Activated naive CD4-positive, alpha-beta T cell treated with anti-CD3 and anti-CD28 coated beads, Interleukin-2, amount 50 U/mL, for 16 hours (primary cell): ENCODE results near the gene PRKG2.

Experiments
- DNase-seq: peaks from one replicate; pipeline ENCODE4 v3.0.0-alpha.2; 2020

The PRKG2 gene

DNA sequence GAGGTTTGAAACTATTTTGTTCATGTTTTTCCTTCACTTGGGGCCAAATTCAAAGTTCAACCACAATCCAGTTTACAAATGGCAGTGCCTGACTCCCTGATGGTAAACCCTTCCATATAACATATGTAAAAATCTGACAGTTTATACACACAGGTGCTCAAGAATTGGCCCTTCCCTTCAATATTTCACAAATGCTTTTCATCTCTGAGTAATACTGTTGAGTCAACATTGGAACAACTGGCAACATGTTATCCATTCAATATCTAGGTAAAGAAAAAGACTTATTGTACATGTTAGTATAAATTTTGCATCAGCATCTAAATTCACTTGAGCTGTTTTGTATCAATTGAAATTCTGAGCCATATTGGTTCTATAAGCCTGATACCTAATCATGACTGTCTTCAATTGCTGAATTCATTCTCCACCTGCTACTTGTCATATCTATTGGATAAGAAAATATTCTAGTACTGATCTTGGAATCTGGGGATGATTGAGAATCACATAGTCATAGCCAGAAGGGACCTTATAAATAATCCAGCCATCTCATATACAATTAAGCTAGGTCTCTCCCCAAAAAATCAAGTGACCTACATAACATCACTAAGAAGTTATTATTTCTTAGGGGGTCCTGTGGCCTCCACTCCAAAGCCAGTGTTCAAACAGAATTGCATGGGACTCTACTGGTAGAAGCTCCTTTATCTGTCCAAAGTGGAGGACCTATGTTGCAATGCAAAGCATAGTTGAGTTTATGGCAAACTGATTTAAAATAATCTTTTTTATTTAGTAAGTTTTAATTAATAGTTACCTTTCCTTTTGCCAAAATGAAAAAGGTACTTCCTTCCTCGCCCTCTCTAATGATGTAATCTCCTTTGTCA, 61.9 kb downstream of the PRKG2 start:
- DNase-seq: no peak

DNA sequence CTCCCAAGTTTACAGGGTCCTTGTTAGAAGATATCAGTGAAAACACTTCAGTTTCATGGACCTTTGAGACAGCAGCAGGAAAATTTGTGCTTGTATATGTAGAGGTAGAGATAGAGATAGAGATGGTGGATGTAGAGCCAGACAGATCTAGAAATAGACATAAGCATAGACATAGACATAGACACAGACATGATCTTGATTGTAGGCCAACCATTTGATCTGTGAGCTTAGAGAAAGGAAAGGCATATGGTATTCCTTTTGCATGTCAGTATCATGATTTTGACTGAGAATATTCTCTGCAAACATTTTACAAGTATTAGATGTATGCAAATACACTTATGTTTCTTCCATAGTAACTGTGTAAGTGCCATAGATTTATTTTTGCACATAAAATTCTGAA, 65.0 kb downstream of the PRKG2 start:
- DNase-seq: no peak

DNA sequence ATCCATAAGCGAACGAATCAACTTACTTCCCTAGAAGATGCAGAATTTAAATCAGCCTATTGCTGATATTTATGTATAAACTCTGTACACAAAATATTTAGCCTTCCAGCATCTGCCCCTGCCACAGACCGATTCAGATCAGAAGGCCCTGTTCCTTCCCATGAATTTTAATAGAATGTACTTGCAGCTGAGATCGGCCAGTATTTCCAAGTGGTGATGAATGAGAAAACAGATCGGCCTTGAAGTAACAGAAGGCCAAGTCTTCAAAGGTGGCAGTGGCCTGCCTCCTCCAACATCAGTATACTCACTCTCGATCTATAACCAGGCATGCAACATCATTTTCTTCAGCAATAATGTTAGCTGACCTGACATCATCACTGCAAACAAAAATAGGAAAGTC, 66.4 kb downstream of the PRKG2 start:
- DNase-seq: no peak

DNA sequence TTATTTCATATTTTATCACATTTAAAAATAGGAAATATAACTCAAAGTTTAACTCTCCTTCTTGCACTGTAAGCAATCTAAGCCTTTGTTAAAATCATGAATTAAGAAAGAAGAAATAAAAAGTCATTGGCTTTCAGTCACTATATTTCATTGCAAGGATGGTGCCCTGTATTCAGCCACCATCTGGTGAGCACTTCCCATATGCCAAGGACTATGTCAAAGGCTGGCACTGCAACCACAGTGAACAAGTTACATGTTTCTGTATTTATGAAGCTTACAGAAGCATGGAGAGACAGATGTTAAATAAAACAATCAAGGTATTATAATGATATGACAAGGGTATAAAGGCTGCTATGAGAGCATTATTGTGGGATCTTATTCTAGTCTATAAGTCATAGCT, 68.6 kb downstream of the PRKG2 start:
- DNase-seq: no peak

DNA sequence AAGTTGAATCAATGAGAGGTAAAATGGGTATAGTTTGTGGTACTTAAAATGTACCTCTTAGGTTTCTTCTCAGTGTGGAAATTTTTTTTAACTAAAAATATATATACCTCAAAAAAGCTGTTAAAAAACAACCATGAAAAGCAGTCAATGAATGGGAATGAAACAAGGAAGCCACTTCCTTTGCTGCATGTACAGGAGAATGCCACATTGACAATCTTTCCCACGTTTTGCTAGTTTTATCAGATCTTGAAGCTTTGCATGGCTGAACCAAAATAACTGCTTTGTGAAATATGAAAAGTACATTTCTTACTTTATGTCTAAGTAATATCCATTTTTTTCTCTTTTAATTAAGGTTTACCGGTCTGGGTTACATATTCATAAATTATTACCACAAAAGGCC, 71.8 kb downstream of the PRKG2 start:
- DNase-seq: no peak

DNA sequence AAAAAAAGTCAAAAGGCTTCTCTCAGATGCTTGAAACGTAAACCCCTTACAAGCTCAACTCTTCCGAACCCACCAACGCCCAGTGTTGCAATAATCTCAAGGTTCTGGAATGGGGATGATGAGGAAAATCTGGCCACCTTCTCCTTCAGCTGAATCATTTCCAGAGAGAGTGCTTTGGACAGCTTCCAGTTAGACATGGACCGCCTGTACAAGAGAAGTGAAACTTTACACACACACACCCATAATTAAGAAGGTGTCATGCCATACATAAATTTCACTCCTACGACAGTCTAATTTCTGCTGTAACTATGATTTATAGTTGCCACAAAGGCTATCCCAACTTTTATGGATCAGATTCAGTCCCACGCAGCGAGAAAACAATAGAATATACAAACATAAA, 72.3 kb downstream of the PRKG2 start:
- no peak for DNase-seq

DNA sequence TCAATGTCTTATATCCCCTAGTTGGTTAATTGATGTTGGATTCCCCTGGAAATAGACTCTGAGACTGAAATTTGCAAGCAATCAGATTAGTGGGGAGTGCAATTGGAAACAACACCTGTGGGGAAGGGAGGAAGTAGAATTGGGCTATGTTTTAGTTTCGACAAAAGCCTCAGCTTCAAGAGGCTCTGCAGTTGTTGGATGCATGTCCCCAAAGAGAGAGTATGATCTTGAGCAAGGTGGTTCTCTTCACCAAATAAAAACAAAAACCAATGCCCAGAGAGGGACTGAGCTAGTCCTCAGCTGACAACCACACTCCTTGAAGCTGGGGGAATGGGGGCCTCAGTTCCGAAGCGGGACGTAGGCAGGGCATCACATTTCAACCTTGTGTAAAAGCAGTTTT, 77.1 kb downstream of the PRKG2 start:
- no peak for DNase-seq

DNA sequence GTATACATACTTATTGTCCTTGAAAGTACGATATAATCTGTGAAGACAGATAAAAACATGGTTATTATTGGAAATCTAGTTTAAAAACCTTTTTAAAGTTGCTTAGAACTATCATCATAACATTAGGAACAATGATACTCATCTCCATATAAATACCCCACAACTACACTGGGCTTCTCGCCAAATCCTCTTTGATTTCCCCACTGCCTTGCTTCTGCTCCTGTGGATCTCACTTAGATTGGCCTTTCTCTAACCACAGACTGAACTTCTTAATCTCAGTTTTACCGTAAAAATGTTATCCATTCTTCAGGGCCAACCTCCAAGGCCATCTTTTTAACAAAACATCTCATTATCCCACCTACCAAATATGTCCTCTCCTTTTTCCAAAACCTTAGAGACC, 77.6 kb downstream of the PRKG2 start:
- no peak for DNase-seq

DNA sequence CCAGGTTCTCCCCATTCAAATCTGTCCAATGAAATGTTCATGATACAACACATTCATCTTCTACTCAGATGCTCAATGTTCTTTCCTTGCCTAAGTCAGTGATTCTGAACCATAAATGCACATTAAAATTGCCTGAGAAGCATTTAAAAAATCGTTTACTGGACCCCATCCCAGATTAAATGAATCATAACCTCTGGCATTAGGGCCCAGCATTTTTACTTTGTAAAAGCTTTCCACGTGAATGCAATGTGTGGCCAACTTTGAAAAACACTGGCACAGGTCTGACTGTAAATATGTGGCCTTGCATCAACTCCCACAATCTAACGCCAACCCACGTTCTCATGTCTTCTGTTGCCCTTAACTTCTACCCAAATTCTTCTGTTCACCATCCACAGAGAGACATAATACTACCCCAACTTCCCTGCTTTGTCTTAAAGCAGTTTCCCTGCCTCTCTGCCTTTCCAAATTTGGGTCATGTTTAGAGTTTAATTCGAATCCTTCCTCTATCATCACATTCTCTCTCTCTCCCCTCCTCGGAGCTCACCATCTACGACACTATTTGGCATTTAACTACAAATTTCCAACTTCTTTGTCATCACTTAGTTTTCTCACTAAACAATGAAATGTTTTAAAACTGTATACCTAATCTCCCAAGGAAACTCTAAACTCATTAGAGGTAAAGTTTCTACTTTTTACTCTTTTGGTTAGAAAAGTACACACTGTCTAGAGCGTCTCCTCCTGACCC, 78.7 kb downstream of the PRKG2 start:
- DNase-seq: no peak

DNA sequence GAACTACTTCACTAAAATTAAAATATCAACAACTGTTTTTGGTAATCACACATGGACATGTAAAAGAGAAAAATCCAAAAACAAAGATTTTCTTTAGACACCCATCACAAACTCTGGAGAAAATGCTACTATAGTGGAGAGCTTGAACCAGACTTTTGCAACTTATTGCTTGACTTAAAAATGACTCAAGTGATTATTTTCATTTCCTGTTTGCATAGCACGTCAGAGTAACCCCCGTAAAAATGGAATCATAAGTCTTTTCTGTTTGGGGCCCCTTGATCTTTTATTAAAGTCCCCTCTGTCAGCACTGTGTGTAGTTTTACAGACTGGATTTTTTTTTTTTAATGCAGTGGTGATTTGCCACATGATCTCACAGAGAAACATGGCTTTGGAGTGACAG, 79.5 kb downstream of the PRKG2 start:
- DNase-seq: no peak

DNA sequence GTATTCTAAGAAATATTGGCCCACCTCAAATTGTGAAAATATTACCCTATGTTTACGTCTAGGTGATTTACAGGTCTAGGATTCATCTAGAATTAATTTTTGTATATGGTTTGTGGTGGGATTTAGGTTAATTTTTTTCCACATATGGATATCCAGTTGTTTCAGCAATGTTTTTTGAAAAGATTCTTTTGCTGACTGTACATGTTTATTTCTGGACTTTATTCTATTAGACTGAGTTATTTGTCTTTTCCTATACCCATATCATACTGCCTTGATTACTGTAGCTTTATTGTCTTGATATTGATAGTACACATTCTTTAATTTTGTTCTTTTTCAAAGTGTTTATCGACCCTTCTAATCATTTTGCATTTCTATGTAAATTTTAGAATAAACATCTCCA, 83.5 kb downstream of the PRKG2 start:
- DNase-seq: no peak

DNA sequence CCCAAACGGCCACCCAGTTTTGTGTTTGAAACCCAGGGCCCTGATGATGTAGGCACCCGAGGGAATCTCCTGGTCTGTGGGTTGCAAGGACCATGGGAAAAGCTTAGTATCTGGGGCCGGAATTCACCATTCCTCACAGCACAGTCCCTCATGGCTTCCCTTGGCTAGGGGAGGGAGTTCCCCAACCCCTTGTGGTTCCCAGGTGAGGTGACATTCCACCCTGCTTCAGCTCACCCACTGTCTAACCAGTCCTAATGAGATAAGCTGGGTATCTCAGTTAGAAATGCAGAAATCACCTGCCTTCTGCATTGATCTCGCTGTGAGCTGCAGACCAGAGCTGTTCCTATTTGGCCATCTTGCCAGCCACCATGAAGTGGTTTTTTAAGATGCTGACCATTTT, 84.0 kb downstream of the PRKG2 start:
- no peak for DNase-seq

DNA sequence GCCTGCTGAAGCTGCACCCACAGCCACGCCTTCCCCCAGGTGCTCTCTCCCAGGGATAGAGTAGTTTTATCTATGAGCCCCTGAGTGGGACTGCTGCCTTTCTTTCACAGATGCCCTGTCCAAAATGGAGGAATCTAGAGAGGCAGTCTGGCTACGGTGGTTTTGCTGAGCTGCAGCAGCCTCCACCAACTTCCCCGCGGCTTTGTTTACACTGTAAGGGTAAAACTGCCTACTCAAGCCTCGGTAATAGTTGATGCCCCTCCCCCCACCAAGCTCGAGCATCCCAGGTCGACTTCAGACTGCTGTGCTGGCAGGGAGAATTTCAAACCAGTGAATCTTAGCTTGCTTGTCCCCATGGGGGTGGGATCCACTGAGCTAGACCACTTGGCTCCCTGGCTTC, 84.5 kb downstream of the PRKG2 start:
- DNase-seq: no peak

DNA sequence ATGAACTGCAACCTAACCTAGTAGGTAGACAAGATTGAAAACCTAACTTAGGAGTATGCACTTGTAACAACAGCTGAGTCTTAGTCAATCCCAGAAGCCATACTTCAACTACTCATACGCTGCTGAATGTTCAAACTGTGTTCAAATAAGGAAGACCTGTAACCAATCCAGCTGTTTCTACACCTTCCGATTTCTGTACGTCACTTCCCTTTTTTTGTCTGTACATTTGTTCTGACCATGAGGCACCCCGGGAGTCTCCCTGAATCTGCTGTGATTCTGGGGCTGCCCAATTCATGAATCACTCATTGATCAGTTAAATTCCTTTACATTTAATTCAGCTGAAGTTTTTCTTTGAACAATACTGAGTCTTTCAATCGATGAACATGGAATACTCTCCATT, 95.0 kb downstream of the PRKG2 start:
- DNase-seq: no peak

DNA sequence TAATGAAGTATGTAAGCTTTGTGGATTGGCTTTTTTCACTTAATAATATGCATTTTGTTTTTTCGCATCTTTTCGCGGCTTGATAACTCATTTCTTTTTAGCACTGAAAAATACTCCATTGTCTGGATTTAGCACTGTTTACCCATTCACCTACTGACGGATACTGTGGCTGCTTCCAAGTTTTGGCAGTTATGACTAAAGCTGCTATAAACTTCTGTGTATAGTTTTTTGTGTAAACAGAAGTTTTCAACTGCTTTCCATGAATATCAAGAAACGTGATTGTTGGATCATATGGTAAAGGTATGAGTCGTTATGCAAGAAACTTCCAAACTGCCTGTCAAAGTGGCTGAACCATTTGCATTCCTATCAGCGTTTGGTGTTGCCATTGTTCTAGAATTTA, 96.9 kb downstream of the PRKG2 start:
- no peak for DNase-seq

DNA sequence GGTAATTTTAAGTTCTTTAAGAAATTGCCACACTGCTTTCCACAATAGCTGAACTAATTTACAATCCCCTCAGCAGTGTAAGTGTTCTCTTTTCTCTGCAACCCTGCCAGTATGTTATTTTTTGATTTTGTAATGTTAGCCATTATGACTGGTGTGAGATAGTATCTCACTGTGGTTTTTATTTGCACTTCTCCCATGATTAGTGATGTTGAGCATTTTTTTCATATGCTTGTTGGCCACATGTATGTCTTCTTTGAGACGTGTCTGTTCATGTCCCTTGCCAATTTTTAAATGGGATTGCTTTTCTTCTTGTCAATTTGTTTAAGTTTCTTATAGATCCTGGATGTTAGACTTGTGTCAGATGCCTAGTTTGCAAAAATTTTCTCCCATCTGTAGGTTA, 98.5 kb downstream of the PRKG2 start:
- no peak for DNase-seq

DNA sequence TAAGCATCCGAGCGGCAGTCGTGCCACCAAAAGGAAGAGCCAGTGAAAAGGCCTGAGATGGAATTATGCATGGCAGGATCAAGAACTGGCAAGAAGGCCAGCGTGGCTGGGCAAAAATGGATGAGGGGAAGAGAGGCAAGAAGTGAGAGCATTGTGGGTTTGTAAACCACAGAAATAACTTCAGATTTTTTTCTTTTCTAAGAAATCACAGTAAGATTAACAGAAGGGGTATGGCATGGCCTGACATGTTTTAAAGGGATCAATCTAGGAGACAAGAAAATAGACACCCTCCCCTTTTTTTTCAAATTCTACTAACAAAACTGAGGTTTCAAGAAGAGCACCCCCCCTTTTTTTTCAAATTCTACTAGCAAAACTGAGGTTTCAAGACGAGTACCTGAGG, 102.0 kb downstream of the PRKG2 start:
- DNase-seq: no peak

DNA sequence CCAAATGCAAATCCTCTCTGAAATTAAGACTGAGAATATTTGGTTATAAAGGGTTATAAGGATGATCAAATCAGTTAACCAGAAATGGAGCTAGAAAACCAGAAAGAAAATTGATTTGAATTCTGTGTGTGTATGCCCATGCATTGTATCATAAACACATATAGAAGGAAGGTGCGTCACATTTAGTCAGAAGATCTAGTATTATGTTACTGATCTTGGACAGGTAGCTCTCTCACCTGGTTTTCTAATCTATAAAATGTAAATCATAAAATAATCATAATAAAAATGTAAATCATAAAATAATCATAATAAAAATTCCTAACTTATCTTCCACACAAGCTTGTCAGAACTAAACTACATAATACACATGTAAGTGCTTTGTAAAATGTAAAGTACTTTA, 105.7 kb downstream of the PRKG2 start:
- no peak for DNase-seq

DNA sequence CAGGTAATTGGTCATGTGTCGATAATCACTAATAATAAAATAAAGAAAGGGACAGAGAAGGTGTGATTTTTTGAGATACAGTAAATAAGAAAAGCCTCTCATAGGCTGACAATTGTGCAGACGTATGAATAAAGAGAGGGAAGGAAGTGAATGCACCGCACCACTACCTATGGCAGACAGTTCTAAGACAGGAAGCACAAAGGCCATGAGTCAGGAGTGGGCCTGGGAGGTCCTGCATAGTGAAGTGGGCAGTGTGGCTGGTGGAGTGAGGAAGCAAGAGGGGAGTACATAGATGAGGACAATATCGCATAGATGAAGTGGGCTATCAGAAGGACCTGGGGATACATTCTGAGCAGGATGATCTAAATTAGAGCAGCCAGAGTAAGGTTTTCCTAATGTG, 108.9 kb downstream of the PRKG2 start:
- DNase-seq: no peak

DNA sequence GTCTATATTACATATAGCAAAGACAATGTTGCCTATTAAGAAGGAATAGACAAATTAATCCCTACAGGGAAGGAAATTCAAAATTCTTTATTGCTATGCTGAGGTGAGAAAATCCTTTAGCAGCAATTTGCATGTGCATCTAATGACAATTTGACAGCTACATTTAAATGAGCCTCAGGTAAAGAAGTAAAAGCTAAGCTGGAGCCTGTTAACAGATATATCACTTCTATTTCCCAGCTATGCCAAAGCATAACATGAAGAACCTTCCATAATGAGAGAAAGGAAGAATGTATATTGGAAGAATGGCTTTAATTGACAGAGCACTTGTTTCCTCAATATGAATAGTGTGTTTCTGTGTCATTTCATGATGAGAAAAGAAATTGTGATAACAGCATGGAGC, 112.9 kb downstream of the PRKG2 start:
- no peak for DNase-seq

DNA sequence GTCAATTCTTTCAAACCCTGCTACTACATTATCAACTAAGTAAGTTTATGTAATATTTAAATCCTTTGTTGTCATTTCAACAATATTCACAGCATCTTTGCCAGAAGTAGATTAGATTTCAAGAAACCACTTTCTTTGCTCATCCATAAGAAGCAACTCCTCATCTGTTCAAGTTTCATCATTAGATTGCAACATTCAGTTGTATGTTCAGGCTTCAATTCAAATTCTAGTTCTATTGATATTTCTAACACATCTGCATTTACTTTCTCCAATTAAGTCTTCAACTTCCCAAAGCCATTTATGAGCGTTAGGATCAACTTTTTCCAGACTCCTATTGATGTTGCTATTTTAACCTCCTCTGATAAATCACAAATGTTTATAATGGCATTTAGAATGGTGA, 118.5 kb downstream of the PRKG2 start:
- DNase-seq: no peak

DNA sequence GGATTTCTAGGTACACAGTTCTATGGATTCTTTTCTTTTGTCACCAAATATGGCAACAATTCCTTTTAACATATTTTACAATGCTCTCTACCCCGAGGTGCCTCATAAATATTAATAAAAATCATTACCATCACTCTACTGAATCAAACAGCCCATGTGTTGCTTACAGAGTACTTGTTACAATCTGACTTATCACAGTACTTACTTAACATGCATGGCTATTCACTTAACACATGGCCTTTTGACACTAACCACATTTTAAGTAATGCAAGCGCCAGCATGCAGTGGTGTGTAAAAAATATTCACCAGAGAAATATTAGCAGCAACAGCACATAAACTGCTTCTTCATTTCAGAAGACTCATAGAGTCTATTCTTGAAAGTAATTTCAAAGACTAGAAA, 119.6 kb downstream of the PRKG2 start:
- DNase-seq: no peak

DNA sequence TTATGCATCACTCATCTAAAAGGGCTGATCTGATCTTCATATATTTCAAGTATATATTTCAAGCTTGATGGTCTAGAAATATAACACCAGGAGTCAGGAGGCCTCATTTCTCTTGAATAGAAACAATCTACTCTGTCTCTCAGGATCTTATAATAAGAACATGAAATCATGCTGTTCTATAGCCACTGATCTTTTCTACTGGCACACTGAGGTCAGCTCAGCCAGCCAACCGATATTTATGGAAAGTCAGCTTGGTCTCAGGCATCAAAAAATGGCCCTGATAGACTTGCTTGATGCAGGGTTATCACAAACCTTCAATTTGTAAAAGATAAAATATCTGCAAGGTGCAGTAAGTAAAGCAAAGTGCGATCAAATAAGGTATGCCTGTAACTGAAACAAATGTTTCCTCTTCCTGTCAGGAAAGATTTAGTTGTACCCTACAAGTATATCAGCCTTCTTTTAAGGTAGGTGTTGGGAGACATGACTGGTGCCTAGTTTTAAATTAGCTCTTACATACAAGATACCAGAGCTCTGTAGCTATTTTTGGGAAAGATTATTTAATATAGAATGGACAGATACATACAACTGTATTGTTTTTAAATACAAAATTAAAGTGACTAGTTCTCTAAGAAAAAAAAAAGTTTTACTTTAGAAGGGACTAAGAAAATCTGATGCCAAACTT, 121.2 kb downstream of the PRKG2 start:
- DNase-seq: no peak

DNA sequence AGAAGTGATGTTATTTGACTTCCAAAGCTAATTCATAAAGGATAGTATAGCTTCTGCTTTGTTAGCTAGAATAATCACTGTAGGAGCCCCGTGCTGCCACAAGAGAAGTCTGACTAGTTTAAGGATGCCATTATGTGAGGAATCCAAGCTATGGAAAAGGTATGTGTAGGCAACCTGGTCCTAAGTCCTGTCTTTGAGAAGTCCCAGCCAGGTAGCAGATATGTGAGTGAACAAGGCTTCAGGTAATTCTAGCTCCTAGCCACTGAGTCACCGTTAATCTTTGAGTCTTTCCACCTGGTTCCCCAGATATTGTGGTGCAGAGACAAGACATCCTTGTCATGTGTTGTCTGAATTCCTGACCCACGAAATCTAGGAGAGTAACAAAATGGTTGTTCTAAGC, 129.0 kb downstream of the PRKG2 start:
- DNase-seq: no peak
